Trophoblast cell (in vitro differentiated cells and primary cell): ENCODE results near the gene GDE1.

ENCODE experiments used
- DNase-seq, 2 donors: peaks; one replicate each; pipeline ENCODE4 v3.0.0-alpha.2; 2016
- H2AFZ ChIP-seq: 2 replicates; pipeline ENCODE4 v1.6.1; 2013; ENCODE audit warnings: low read length, moderate library complexity, mild to moderate bottlenecking; ENCODE audit not compliant: insufficient read depth, poor library complexity
- H2AK5ac ChIP-seq: 2 replicates; pipeline ENCODE4 v1.6.1; 2013; ENCODE audit warnings: mild to moderate bottlenecking, low read length
- H2BK120ac ChIP-seq: 2 replicates; pipeline ENCODE4 v1.6.1; 2013; ENCODE audit warnings: low read length, mild to moderate bottlenecking, moderate library complexity; ENCODE audit not compliant: insufficient read depth, poor library complexity
- H2BK12ac ChIP-seq: 2 replicates; pipeline ENCODE4 v1.6.1; 2013; ENCODE audit warnings: mild to moderate bottlenecking, low read length, moderate library complexity
- H2BK5ac ChIP-seq: 2 replicates; pipeline ENCODE4 v1.6.1; 2013; ENCODE audit warnings: low read length, low read depth, moderate library complexity, mild to moderate bottlenecking; ENCODE audit not compliant: poor library complexity
- H3K14ac ChIP-seq: 2 replicates; pipeline ENCODE4 v1.6.1; 2013; ENCODE audit warnings: mild to moderate bottlenecking, low read length
- H3K18ac ChIP-seq: 2 replicates; pipeline ENCODE4 v1.6.1; 2013; ENCODE audit warnings: mild to moderate bottlenecking, low read length
- H3K23ac ChIP-seq: 2 replicates; pipeline ENCODE4 v1.6.1; 2013; ENCODE audit warnings: low read length
- H3K27ac ChIP-seq: 2 replicates; pipeline ENCODE4 v1.5.1; 2013; ENCODE audit warnings: low read depth, mild to moderate bottlenecking, inconsistent platforms, low read length, moderate library complexity
- H3K27me3 ChIP-seq: 2 replicates; pipeline ENCODE4 v1.6.1; 2013; ENCODE audit warnings: inconsistent platforms, mild to moderate bottlenecking, low read length, moderate library complexity; ENCODE audit not compliant: insufficient read depth
- H3K36me3 ChIP-seq, 2 experiments: 1 replicate in 1 of 2; 2 replicates in 1 of 2; pipeline ENCODE4 v1.6.1; 2013; ENCODE audit warnings: low read length in 2 of 2, mild to moderate bottlenecking in 2 of 2, moderate library complexity in 1 of 2; ENCODE audit not compliant: insufficient read depth in 2 of 2, control insufficient read depth in 1 of 2
- H3K4ac ChIP-seq: 2 replicates; pipeline ENCODE4 v1.6.1; 2013; ENCODE audit warnings: low read depth, mild to moderate bottlenecking, low read length, moderate library complexity
- H3K4me1 ChIP-seq, 2 experiments: 1 replicate in 1 of 2; 2 replicates in 1 of 2; pipeline ENCODE4 v1.6.1; 2013; ENCODE audit warnings: low read length in 2 of 2, mild to moderate bottlenecking in 2 of 2, moderate library complexity in 1 of 2; ENCODE audit not compliant: insufficient read depth in 2 of 2, control insufficient read depth in 1 of 2
- H3K4me2 ChIP-seq: 2 replicates; pipeline ENCODE4 v1.6.1; 2013; ENCODE audit warnings: inconsistent platforms, mild to moderate bottlenecking, low read length, moderate library complexity
- H3K4me3 ChIP-seq: 2 replicates; pipeline ENCODE4 v1.5.1; 2013; ENCODE audit warnings: mild to moderate bottlenecking, low read depth, low read length, inconsistent platforms
- H3K79me1 ChIP-seq: one replicate; pipeline ENCODE4 v1.6.1; 2013; ENCODE audit warnings: low read length
- H3K79me2 ChIP-seq: 2 replicates; pipeline ENCODE4 v1.6.1; 2013; ENCODE audit warnings: low read length, mild to moderate bottlenecking; ENCODE audit not compliant: control insufficient read depth, insufficient read depth, poor library complexity
- H3K9ac ChIP-seq: 2 replicates; pipeline ENCODE4 v1.6.1; 2013; ENCODE audit warnings: mild to moderate bottlenecking, low read length
- H3K9me3 ChIP-seq: 2 replicates; pipeline ENCODE4 v1.6.1; 2013; ENCODE audit warnings: low read depth, mild to moderate bottlenecking, control low read depth, inconsistent platforms, low read length; ENCODE audit not compliant: insufficient read depth
- H4K12ac ChIP-seq: 2 replicates; pipeline ENCODE4 v1.6.1; 2013; ENCODE audit warnings: low read depth, mild to moderate bottlenecking, low read length, moderate library complexity
- H4K8ac ChIP-seq: 2 replicates; pipeline ENCODE4 v1.6.1; 2013; ENCODE audit warnings: low read depth, mild to moderate bottlenecking, low read length, moderate library complexity
- H4K91ac ChIP-seq: one replicate; pipeline ENCODE4 v1.6.1; 2013; ENCODE audit warnings: low read depth, mild to moderate bottlenecking, low read length, moderate library complexity
- WGBS: extraction: QIAGEN DNeasy Blood & Tissue Kit; methylation state at CpG from one replicate; pipeline ENCODE4 v1.1.7; 2013; ENCODE audit warnings: missing lambda C conversion rate; ENCODE audit not compliant: insufficient read length, insufficient coverage; ENCODE audit errors: extremely low coverage; 5-methylcytosine and 5-hydroxymethylcytosine counted together

Gene GDE1

DNA sequence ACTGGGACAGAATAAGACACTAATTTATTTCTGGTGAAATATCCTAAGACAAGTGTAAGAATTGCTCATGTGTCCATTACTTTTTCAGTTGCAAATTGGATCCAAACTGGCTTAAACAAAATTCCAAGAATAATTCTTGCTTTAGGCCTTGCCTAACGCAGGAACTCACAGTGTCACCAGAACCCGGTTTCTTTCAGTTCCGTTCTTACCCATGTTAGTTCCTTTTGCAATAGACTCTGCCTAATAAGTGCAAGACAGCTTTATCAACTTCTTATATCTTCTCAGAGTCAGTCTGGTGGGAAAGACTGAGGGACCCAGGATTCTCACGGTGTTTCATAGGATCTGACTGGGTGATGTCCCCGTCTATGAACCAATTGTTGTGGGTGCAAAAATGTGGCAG, 24.7 kb downstream of the GDE1 start:
- Histone ChIP-seq H3K4me1 (no peaks in the 10 kb centered on the region), H3K4ac (no peak overlapping the region), H3K27me3 (no peaks in the 10 kb centered on the region), H3K4me3 (no peak overlapping the region), H3K18ac (no peak overlapping the region), H2BK12ac (no peak overlapping the region), H4K8ac (no peak overlapping the region), H3K27ac (no peak overlapping the region), H3K79me1 (no peaks in the 10 kb centered on the region), H3K9me3 (no peaks in the 10 kb centered on the region), H2AK5ac (no peak overlapping the region), H3K14ac (no peak overlapping the region), H2BK5ac (no peak overlapping the region), H3K9ac (no peak overlapping the region), H3K36me3 (peaks cover 5 to 13% of the 10 kb centered on the region in 2 experiments), H3K4me2 (no peak overlapping the region), H4K91ac (no peak overlapping the region), H3K79me2 (no peaks in the 10 kb centered on the region), H3K23ac (no peak overlapping the region), H4K12ac (no peak overlapping the region), H2AFZ (no peak overlapping the region), H2BK120ac (no peak overlapping the region)
- WGBS = no CpG with 5 or more reads among the region's 5 CpGs
- peak in 1 of 2 donors; percentile 24 for DNase-seq

GRCh38 chr16:19490619-19491018, 31.3 kb downstream of the GDE1 start:
- Histone ChIP-seq H2BK120ac (no peak overlapping the region), H2AK5ac (no peak overlapping the region), H3K9ac (no peak overlapping the region), H3K79me2 (no peaks in the 10 kb centered on the region), H4K91ac (no peak overlapping the region), H2BK12ac (no peak overlapping the region), H4K8ac (no peak overlapping the region), H3K27me3 (no peaks in the 10 kb centered on the region), H2AFZ (no peak overlapping the region), H3K27ac (no peak overlapping the region), H3K4me3 (no peak overlapping the region), H3K18ac (no peak overlapping the region), H3K4me2 (no peak overlapping the region), H3K4ac (no peak overlapping the region), H3K23ac (no peak overlapping the region), H3K9me3 (no peaks in the 10 kb centered on the region), H3K4me1 (no peaks in the 10 kb centered on the region), H3K36me3 (peaks cover 1% of the 10 kb centered on the region in 2 experiments), H2BK5ac (no peak overlapping the region), H3K14ac (no peak overlapping the region), H4K12ac (no peak overlapping the region), H3K79me1 (no peaks in the 10 kb centered on the region)
- WGBS = no CpG with 5 or more reads among the region's 1 CpG
- DNase-seq = no peak

- Histone ChIP-seq H3K18ac (no peak overlapping the region), H3K27me3 (no peaks in the 10 kb centered on the region), H2AFZ (no peak overlapping the region), H2BK12ac (no peak overlapping the region), H3K79me2 (no peaks in the 10 kb centered on the region), H4K12ac (no peak overlapping the region), H4K8ac (no peak overlapping the region), H2AK5ac (no peak overlapping the region), H3K4me1 (no peaks in the 10 kb centered on the region), H4K91ac (no peak overlapping the region), H3K9me3 (no peaks in the 10 kb centered on the region), H3K4me2 (no peak overlapping the region), H3K9ac (no peak overlapping the region), H2BK5ac (no peak overlapping the region), H3K27ac (no peak overlapping the region), H3K14ac (no peak overlapping the region), H3K36me3 (no peaks in the 10 kb centered on the region), H3K79me1 (no peaks in the 10 kb centered on the region), H2BK120ac (no peak overlapping the region), H3K4me3 (no peak overlapping the region), H3K23ac (no peak overlapping the region), H3K4ac (no peak overlapping the region)
- no CpG with 5 or more reads among the region's 4 CpGs for WGBS
- DNase-seq = no peak
Measured at GRCh38 chr16:19488213-19488640, 33.7 kb downstream of the GDE1 start.

- Histone ChIP-seq H4K91ac (no peak overlapping the region), H2BK5ac (no peak overlapping the region), H4K8ac (no peak overlapping the region), H3K79me2 (no peaks in the 10 kb centered on the region), H4K12ac (no peak overlapping the region), H3K4me3 (no peak overlapping the region), H2BK120ac (no peak overlapping the region), H3K36me3 (no peaks in the 10 kb centered on the region), H3K27ac (no peak overlapping the region), H2AK5ac (no peak overlapping the region), H3K14ac (no peak overlapping the region), H3K4me1 (no peaks in the 10 kb centered on the region), H3K9ac (no peak overlapping the region), H3K4me2 (no peak overlapping the region), H3K9me3 (no peaks in the 10 kb centered on the region), H3K79me1 (no peaks in the 10 kb centered on the region), H2BK12ac (no peak overlapping the region), H3K18ac (no peak overlapping the region), H3K4ac (no peak overlapping the region), H2AFZ (no peak overlapping the region), H3K27me3 (no peaks in the 10 kb centered on the region), H3K23ac (no peak overlapping the region)
- DNase-seq = no peak
- no CpG with 5 or more reads among the region's 10 CpGs for WGBS
Measured at GRCh38 chr16:19486750-19487325, 35.1 kb downstream of the GDE1 start.
